Bronchial epithelial cell (primary cell): Measurements from ENCODE around the gene UBTD1. TPM values are rescaled to one million over a fixed set of nuclear protein-coding genes. Genes with fewer than 3 reads are reported as not detected.

Source experiments
- DNase-seq: peaks from one replicate; pipeline ENCODE4 v3.0.0-alpha.2; 2010; ENCODE audit warnings: low read depth
- FAIRE-seq: peaks from 2 replicates; lab custom pipeline; 2011; peaks lifted over from hg19 to GRCh38; lab: Jason Lieb, UNC
- H3K27me3 ChIP-seq: 2 replicates; pipeline ENCODE4 v1.5.1; 2011; ENCODE audit warnings: low read length; ENCODE audit not compliant: control insufficient read depth, insufficient read depth
- H3K36me3 ChIP-seq: 2 replicates; pipeline ENCODE4 v1.5.1; 2011; ENCODE audit warnings: low read length; ENCODE audit not compliant: control insufficient read depth, insufficient read depth
- H3K4me3 ChIP-seq: 2 replicates; pipeline ENCODE4 v1.5.1; 2011; ENCODE audit warnings: mild to moderate bottlenecking, low read depth, low read length, control low read depth
- total RNA-seq: library from RNA; depleted of rRNA; stranded (reverse); fragments of >200 nt; gene quantifications from 2 replicates; pipeline ENCODE4 v1.2.1, GENCODE V29; 2014
- TF ChIP-seq, protein P1 (sequence below): IDR thresholded peaks from 2 replicates; pipeline ENCODE4 v1.5.1; 2011; ENCODE audit warnings: mild to moderate bottlenecking, moderate library complexity, low read length, control low read depth, inconsistent platforms; ENCODE audit not compliant: insufficient read depth, severe bottlenecking

The UBTD1 gene
- total RNA-seq, 1 donor from 2014 or later = 11.1 TPM

DNA sequence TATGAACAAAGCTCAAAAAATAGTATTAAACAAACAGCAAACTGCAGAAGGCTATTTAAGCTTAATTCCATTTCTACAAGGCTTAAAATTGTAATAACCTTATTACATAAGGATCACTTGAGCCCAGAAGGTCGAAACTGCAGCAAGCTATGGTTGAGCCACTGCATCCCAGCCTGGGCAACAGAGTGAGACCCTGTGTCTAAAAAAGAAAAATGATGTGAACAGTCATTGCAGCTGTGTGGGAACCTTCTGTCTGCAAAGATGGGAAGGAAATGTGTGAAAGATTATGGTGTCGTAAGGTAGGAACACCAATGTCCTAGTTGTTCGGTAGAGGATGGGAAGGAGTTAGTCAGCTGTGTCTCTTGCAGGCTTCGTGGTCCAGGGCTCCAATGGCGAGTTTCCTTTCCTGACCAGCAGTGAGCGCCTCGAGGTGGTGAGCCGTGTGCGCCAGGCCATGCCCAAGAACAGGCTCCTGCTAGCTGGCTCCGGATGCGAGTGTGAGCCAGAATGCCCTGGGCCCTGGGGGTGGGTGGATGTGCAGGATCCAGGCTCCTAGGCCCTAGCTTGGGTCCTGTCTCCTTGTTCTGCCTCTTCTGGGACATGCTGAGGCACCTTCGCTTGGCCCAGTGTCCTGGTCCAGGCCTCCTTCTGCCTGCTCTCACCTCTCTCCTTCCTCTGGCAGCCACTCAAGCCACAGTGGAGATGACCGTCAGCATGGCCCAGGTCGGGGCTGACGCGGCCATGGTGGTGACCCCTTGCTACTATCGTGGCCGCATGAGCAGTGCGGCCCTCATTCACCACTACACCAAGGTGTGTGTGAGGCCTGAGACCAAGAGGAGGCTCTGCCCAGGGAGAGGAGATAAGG lies 99.9 kb downstream of the UBTD1 start:
- H3K27me3 ChIP-seq = no peaks in the 10 kb centered on the region
- TF ChIP-seq, protein P1, sequence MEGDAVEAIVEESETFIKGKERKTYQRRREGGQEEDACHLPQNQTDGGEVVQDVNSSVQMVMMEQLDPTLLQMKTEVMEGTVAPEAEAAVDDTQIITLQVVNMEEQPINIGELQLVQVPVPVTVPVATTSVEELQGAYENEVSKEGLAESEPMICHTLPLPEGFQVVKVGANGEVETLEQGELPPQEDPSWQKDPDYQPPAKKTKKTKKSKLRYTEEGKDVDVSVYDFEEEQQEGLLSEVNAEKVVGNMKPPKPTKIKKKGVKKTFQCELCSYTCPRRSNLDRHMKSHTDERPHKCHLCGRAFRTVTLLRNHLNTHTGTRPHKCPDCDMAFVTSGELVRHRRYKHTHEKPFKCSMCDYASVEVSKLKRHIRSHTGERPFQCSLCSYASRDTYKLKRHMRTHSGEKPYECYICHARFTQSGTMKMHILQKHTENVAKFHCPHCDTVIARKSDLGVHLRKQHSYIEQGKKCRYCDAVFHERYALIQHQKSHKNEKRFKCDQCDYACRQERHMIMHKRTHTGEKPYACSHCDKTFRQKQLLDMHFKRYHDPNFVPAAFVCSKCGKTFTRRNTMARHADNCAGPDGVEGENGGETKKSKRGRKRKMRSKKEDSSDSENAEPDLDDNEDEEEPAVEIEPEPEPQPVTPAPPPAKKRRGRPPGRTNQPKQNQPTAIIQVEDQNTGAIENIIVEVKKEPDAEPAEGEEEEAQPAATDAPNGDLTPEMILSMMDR = no peak
- H3K4me3 ChIP-seq = no peak overlapping the region
- FAIRE-seq (peak; percentile 93), DNase-seq (no peak)
- no peaks in the 10 kb centered on the region for H3K36me3 ChIP-seq

DNA sequence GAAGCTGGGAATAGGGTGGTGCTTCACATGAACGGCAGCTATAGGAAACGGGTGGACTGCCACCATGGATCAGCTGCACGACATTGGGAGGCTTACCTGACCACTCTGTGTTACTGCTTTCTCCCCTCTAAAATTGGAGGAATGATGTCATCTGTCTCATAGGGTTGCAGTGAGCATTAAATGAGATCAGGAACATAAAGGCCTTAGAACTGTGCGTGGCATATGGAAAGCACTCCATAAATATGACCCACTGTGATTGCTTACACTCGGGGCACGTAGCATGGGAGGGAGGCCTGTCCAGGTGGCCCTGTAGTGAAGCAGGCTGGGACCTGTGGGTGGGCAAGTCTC lies 100.5 kb downstream of the UBTD1 start:
- no peaks in the 10 kb centered on the region for H3K27me3 ChIP-seq
- TF ChIP-seq, protein P1 = no peak
- no peak overlapping the region for H3K4me3 ChIP-seq
- FAIRE-seq (peak; percentile 88), DNase-seq (no peak)
- H3K36me3 ChIP-seq = no peaks in the 10 kb centered on the region

DNA sequence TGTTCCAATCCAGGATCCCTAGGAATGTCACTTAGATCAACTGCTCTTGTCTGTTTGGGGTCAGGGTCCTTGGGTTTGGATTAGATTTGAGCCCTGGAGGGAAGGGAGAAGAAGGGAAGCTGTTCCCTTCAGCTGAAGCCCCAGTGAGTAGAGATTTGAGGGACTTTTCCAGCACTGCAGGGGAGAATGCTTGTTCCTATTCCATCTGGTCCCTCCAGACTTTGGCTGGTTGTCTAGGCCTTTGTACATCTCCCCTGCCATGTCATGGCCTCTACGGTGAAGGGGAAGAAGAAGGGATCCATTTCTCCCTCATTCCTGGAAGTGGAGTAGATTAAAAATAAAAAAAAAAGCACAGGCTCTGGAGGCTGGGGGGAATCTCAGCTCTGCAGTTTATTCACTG lies 101.9 kb downstream of the UBTD1 start:
- H3K36me3 ChIP-seq = no peaks in the 10 kb centered on the region
- DNase-seq (no peak), FAIRE-seq (no peak)
- TF ChIP-seq, protein P1 = no peak
- no peaks in the 10 kb centered on the region for H3K27me3 ChIP-seq
- no peak overlapping the region for H3K4me3 ChIP-seq

DNA sequence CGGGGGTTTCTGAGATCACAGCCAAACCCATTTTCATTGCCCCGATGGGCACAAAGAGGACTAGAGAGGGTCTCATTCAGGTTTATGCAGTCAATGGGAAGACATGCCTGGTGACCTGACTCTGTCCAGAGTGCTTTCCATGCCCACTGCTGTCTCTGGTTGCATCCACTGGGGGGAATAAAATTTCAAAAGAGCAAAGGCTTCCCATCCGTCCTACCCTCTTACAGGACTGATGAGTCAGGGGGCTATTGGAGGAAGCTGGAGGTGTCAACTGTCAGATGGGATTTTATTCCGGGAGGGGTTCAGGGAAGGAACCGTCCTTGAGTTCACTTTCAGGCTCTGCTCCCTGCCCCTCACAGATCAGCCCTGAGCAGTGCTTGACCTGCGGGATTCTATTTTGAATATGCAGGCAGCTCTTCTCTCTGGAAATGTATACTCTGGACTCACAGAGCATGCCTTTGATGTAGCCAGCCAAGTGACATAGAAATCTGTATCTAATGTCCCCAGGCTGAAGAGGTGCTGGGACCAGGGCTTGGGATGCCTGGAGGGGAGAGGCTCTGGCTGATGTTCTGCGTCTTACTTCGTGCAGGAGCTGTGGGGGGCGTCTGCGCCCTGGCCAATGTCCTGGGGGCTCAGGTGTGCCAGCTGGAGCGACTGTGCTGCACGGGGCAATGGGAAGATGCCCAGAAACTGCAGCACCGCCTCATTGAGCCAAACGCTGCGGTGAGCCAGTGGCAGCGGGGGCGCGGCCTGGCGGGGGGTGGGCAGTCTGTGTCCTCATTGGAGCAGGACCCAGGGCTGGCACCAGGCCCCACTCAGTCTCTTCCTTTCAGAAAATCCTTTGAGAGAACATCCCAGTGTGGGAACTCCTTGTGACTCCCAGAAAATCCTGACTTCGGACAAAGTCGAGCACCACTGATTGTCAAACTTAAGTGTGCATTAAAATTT lies 102.8 kb downstream of the UBTD1 start:
- TF ChIP-seq, protein P1 = no peak
- H3K36me3 ChIP-seq = no peaks in the 10 kb centered on the region
- DNase-seq = no peak
- no peak for FAIRE-seq
- H3K27me3 ChIP-seq = no peaks in the 10 kb centered on the region
- no peak overlapping the region for H3K4me3 ChIP-seq

DNA sequence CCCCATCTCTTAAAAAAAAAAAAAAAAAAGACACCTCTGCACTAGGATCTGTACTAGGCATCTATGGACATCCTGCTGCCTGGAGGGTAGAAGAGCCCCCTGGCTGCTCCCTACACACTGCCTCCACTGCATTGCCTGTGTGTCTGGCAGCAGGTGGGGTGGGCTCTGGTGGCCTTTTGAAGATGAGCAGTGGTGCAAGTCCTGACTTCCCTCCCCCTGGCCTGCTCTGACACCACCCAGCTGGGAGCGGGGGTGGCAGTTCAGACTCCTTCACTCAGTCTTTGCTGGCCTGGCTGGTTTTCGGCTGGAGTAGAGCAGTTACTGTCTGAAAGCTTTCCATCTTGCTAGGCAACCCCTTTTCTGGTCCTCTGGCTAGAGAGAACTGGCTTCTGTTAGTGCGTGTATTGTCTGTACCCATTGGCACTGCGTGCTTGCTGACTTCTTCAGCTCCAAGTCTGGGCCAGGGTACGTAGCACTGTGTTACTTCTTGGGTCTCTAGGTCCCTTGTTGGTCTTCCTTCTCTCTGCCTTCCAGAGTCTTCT lies 108.4 kb downstream of the UBTD1 start:
- Histone ChIP-seq H3K27me3 (no peaks in the 10 kb centered on the region), H3K4me3 (no peak overlapping the region), H3K36me3 (no peaks in the 10 kb centered on the region)
- TF ChIP-seq, protein P1 = no peak
- DNase-seq (no peak), FAIRE-seq (no peak)
